HT-29 (cell line): ENCODE measurements around the gene CRABP2. TPM values are rescaled to one million over a fixed set of nuclear protein-coding genes. Genes with fewer than 3 reads are reported as not detected.

Experiments
- DNase-seq: peaks from one replicate; pipeline ENCODE4 v3.0.0-alpha.2; 2015; ENCODE audit warnings: low spot score
- total RNA-seq: library from RNA; depleted of rRNA; stranded (reverse); fragments of >200 nt; shearing (Covaris generic); gene quantifications from 2 replicates; pipeline ENCODE4 v1.2.3, GENCODE V29; 2014

The CRABP2 gene
- total RNA-seq, 1 experiment from 2014 or later: 289 TPM

DNA sequence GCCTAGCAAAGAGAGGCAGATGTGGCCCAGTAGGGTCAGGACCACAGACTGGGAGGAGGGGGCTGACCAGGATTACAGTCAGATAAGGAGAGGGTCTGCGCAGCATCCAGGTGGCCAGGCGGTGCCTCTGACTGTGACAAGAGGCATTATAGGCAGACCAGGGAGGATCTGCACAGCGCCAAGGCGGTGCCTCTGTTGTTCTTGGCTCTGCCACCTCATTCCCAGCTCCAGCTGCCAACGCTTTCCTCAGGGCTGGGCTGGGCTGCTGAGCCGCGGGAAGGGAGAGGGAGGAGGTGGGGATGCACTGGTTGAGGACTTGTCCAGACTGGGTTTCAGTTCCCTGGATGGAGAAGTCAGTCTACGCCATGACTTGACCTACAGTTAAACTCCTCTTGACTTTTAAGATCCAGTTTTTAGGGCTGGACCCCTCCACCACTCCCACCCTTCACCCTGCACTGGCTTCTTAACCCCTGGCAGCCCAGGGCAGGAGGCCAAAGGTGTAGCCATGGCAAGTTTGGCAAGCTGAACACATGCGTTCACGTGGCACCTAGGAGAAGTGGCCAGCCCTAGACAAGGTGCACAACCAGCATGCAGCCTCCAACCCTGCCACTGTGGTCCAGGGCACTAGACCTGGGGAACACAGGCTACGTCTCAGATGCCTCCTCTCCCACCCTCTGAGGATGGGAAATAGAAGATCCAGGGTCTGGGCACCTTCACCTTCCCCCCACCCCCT is 4.5 kb upstream of the CRABP2 start:
- DNase-seq: peak; percentile 85

DNA sequence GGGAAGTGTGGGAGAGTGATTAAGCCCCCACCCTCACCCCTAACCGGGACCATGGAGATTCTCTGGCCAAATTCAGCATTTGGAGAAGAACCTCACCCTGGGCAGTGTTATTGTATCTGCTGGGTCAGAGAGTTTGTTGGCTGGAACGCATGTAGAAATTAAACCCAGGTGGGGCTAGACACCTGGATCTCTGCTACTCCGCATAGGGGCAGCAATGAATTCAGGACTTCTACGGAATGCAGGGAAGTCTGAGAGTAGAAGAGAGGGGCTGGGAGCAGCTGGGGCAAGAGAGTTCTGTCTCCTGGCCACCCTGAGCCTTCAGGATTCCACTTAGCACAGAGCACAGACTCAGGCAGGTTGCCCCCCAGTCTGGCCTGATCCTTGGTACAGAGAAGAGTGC is 3.6 kb upstream of the CRABP2 start:
- DNase-seq: no peak

DNA sequence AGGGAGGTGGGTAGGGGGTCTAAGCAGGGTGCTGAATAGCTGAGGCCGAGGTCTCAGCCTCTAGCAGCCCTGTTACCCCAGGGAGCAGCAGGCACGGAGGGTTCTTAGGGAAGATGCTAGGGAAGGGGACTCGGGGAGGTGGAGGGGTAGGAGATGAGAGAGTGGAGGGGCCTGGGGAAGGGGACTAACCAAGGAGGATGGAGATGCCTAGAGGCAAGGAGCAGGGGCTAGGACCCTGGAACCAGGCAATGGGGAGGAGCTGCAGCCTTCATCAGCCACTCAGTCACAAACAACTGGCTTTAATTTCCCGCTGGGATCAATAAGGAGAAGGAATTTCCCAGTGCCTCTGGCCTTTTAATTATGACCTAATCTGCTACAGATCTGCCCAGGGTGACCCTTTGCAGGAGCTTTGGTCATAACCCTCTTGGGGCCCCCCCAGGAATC is 2.9 kb upstream of the CRABP2 start:
- DNase-seq: no peak

DNA sequence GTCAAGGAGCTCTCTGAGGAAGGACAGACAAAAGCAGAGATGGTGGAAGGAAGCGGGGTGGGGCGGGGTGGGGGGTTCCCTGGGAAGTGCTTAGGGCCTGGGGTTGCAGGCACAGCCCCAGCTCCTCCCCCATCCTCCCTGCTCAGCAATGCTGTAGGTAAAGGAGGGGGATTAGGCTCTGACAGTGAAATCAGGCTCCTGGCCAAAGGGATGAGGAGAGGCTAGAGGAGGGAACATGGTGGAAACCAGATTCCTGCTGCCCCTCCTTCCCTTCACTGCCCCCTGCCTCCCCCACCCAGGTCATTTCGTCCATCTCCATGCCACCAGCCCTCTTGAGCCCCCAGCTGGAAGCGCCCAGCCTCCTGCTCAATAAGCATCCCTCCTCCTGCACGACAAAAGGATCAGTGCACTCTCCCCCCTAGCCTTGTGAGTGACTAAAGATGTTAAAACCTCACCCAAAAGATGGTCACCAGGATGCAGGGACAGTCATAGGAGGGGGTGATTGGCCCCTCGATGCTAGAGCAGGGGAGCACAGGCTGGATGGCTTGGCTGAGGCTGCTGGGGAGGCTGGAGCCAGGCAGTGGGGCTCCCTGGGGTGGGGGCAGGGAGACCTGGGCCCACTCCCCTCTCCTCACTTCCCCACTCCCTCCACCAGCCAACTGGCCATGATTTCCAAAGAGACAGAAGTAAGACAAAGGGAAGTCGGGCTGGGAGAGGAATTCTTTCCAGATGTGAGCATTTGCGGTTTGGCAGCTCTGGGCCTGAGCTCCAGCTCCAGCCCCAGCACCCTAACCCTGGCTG is 2.2 kb upstream of the CRABP2 start:
- no peak for DNase-seq

DNA sequence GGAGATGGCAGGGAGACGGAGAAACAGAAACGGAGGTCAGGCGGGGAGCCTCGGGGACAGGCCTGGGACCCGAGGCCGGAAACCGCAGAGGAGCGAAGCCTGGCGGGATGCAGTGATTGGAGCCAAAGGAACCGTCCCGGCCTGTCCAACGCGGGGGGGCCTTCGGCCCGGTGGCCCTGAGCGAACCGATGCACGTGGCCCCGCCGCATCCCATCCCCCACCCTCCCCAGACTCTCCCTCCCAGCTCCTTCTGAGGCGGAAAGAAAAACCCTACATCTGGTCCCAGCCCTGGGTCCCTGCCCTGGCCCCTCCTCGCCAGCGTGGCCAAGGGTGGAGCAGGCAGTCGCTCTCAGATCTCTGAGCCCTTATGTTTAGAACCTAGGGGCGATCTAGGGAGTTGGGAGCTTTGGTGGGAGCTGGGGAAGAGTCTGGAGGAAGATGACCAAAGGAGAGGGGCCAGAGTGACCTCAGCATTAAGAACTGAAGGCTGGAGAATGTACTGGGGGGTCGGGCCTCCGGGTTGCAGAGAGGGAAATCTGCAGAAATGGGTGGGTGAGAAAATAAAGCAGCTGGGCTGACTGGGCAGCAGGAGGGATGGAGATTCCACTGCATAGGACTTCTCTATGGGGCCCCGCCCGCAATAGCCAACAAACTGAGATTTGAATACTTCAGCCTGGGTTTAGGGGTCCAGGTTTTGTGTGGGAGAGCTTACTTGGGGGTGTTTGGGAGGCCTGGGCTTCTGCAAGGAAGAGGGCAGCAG is 1.5 kb upstream of the CRABP2 start:
- DNase-seq: peak; percentile 77

DNA sequence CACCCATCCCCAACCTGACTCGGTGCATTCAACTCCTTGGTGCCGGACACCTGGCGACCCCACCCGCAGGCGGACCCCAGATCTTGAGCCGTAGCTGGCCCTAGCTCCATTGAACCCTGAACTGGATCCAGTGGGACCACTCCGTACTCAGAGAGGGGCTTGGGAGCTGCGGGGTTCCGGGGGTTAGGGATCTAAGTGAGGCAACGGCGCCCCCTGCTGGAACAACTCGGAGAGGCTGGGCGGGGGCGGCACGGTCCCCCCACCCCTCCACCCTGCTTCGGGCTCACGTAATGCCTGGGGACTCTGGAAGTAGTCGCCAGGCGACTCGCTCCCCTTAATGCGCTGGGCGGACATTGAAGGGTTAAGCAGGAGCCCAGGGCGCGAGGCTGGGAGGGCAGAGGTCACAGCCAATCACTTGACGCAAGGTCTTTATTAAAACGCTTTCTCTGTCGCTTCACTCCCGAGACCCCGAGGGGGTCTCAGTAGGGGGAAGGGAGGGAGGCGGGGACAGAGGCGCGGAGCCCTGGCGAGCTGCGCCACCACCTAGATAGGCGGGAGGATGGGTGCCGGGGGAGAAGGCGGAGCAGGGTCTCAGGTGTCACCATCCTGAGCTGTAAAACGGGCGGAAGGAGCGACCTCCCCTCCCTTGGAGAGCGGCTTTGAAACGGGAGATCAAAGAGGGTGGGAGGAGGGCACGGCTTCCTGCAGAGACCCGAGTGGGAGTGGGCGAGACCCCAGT is 704 bp upstream of the CRABP2 start:
- peak; percentile 90 for DNase-seq

DNA sequence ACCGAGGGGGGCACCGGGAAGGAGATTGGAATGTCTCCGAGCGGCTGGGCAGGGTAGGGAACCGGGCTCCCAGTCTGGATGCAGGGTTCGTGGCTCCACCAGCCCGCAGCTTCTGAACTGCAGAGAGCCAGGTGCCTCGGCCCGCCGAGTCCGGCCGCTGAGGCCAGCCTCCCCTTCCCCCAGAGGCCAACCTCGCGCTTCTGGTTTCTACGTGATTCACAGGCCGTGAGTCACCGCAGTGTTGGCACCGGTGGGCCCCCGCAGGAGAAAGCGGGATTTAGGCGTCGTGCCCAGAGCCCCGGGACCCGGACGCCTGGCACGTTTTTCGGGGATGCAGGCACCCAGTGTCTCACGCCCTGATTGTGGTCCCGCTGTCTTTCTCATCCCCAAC is 458 bp downstream of the CRABP2 start:
- DNase-seq: peak; percentile 57

DNA sequence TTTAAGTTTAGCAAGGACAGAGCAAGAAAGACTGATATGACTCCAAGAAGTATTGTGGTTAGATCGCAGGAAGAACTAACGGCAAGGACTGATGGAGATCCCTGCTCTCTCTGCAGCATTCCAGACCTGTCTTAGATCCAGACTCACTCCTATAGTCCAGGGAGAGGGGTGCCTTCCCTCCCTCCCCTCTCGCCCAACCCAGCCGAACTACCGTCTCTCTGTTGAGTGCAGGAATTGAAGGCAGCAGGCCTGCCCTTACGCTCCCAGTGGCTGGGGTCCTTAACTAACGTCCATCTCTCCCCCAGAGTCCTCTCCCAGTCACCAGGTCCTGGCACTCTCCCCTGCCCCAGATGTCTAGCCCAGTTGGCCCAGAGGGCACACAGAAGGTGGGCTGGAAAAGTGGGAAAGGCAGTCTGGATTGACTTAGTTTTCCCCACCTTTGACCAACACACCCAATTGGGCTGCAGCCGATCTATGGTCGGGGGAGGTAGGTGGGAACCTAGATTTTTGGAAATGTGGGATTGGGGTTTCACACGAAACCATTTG is 1.1 kb downstream of the CRABP2 start:
- no peak for DNase-seq

DNA sequence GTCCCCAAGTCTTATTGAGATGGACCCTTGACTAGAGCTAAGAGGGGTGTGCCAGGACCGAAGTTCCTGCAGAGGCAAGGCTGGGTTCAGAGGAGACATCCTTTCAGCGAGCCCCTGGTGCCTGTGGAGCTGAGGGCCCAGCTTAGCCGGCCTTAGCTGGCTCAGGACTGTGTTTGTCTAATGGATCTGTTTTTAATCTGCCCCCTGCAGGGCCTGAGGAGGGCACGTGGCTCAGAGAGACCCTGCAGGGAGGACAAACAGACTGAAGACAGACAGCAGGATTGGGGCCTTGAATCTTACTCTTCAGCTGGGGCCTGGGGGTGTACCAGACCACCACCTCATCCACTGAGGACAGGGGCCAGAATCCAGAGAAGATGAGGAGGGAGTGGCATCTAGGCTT is 1.6 kb downstream of the CRABP2 start:
- DNase-seq: no peak

DNA sequence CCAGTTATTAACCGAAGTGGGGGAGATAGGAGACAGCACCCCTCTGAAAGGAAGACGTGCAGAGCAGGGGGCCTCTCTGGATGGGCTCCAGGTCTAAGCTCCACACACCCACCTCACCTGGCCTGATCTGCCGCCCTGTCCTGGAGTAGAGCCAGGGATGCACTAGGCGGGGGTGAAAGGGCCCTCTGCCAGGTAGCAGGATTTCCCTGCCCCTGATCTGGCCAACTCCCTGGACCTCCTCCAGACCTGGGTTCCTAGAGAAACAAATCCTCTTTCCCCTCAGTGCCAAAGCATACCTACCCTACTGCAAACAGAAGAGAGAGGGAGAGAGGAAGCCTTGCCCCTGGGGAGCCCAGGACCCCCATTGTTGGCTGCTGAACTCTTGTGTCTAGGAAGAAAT is 2.0 kb downstream of the CRABP2 start:
- no peak for DNase-seq

DNA sequence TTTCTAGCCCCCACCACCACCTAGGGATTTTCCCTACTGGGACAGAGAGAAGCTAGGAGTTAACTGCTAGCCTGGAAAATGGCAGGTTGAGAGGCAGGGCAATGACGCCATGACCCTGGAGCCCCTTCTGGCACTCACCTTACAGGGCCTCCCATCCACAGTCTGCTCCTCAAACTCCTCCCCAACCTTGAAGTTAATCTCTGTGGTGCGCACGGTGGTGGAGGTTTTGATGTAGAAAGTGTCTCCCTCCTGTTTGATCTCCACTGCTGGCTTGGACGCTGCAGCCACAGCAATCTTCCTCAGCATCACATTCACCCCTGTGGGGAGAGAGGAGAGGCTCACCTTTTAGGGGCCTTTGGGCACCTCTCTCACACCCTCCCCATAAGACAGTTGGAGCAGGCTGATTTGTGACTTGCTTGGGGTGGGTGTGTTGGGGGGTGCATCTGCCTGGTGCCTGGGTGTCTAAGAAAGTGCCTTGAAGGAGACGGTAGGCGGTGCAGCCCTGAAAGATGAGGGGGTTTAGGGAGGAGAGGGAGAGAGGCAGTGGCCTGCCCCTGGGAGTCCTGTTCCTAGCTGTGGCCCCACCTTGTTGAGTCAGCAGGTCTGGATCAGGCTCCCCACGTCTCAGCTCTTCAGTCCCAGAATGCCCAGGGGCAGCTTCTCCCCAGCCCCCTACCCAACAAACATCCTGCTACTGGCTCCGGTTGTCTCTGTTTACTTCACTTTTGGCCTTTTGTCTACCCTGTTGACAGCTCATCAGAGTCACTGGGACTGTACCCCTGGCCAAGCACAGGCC is 4.4 kb downstream of the CRABP2 start:
- DNase-seq: no peak

DNA sequence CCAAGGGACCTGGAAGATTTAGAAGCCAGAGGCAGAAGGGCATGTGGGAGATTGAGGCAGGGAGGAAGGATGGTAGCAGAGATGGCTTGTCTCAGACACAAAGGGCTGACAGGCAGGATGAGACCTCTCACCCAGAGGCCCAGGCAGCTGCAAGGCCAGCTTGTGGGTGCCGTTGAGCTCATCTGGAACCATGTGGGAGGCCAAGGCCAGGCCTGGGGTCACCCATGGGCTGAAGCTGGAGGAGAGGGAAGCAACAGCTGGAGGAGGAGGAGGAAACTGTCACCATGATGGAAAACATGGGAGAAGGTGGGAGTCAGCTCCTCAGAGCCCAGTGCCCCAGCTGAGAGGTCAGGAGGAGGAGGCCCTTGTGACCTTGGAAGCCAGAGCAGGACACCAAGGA is 6.4 kb downstream of the CRABP2 start:
- no peak for DNase-seq

DNA sequence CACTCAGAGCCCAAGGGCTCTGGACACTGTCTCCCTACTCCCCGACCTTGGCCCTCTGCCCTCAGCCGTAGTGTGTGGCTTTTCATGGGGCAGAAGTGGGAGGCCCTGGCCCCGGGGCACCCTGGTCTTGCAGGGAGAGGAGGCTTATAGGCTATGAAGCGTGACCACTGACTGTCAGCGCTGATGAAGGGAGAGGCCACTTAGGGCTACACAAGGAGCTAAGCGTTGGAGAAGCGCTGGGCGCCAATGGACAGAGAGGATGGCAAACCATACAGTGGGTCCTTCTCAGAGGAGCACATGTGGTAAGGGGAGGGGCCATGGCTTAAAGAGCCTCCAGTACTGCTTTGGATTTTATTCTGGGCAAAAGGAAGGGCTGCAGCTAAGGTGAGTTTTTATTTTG is 7.9 kb downstream of the CRABP2 start:
- DNase-seq: no peak

DNA sequence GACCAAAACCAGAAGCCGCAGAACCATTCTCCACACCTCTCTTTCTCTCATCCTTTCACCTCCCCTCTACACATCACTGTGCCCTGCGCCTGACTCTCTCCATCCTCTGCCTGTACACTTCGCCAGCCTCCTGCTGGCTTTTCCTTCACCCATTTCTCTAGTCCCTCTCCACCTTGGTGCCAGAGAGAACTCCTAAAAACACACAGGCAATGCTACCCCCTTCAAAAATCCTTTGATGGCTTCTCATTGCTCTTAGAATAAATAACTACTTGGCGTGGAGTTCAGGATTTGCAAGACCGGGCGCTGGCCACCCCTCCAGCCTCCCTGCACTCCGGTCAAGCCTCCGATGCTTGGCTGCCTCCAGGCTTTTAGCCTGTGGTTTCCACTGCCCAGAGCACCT is 8.6 kb downstream of the CRABP2 start:
- DNase-seq: no peak

DNA sequence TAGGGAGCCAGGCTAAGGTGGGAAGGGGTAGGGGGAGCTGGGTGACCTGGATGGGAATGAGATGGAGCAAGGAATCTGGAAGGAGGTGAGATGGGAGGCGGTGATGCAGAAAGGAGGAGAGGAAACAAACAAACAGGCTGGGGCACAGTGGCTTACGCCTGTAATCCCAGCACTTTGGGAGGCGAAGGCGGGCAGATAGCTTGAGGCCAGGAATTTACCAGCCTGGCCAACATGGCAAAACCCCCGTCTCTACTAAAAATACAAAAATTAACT is 10.8 kb downstream of the CRABP2 start:
- DNase-seq: no peak

DNA sequence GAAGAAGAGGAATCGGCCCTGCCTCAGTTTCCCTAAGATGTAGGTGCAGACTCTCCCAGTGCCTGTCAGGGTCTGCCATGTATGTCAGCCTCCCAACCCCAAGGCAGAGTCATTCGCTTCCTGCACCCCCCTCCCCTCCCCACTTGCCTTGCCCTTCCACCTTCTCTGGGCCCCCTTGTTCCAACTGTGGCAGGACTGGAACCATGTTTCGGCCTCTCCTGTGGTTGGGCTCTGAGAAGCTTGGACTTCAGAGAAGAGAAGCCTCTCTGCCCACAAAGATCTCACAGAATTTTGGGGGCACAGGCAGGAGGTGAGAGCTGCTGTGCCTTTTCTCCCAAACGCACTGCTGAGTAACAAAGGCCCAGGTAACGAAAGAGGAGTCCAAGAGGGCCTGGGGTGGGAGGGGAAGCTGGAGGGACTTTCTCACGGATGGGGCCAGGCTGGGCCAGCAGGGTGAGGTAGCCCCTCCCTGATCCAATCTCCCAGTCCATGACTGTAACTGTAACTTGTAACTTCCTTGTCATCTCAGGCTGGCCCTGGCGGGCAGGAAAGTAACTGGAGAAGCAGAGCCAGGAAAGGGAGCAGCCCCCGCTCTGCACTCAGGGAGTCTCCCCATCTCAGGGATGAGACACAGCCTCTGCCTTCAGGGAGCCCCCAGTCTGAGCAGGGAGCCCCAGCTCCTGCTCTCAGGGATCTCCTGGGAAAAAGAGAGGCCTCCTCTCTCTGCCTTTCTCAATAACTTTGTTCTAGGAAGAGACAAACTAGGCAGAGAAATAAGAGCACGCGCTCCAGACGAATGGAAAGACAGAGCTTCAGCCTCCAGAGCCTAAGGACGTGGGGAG is 11.3 kb downstream of the CRABP2 start:
- DNase-seq: peak; percentile 82

DNA sequence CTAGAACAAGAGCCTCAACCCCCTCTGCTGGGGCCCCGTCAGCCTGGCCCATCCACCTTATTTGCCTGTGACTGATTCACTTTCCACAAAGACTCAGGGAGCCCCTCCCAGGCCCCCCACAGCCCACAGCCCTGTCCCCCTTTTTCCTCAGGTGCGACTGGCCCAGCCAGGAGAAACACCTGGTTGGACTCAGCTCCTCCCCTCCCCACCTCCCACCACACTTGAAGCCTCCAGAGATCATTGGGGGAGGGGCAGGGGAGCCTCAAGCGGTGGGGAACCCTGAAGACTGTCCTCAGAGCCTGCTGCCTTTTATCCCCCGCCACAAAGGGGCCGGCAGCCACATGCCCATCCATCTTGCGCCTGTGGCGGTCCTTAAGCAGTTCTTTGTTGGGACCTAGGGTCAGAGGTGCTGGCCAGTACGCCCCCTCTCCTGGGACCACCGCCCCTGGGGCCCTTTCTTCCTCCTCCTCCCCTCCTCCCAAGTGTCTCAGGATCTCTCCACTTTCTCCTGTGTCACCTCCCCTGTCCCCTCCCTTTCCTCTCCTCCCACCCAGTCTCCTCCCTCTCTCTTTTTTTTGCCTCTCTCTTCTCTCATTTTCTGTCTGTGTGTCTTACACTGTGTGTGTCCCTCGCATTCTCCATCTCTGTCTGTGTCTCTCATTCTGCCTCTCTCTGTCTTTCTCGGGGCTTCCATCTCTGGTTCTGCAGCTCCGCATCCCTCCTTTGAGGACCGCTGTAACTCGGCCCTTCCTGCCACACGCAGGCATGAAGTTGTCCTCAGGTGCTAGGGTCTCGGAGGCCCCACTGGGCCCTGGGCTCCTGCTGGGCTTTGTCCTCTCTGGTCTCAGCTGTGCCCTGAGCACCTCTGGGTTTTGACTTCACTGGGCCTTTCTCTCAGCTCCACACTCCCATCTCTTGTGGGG is 12.2 kb downstream of the CRABP2 start:
- peak; percentile 97 for DNase-seq

DNA sequence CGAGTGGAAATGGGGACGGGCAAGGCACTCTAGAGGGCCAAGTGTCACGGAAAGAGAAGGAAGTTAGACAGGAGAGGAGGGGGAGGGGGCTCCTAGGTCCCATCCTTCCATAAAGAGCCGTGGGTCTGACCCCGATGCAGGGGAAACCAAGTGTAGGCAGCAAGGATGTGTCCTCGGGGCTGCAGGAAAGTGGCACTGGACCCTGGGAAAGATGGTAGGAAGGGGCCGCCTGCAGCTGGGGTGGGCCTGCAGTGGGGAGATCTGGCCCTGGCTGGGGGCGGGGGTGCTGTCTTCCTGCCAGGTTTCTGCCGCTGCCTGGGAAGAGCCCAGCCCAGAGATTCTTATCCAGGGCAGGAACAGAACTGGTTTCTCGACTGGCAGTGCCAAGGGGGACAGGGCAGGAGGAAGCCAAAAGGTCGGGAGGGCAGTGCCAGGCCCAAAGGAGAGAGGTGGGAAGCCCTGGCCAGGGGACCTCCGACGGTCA is 12.9 kb downstream of the CRABP2 start:
- peak; percentile 88 for DNase-seq
